GM18505 (cell line): Measurements from ENCODE around the gene TBCE.

ENCODE experiments used
- ATAC-seq: cut with Tn5 transposase; IDR thresholded peaks from one replicate; pipeline ENCODE4 v1.9.1; 2021; ENCODE audit not compliant: unreplicated experiment
- POLR2A ChIP-seq: IDR thresholded peaks from 4 replicates; pipeline ENCODE4 v1.6.1; 2011; ENCODE audit warnings: borderline replicate concordance; ENCODE audit not compliant: insufficient read depth, insufficient read length; ENCODE audit errors: extremely low read depth

The TBCE gene

GRCh38 chr1:235500971-235501540 is 133.8 kb downstream of the TBCE start:
- no peak for ATAC-seq

More at GRCh38 chr1:235500971-235501540, 133.8 kb downstream of the TBCE start:
- no peak for TF ChIP-seq POLR2A
